GM21447 (cell line): ENCODE data around the gene FIGLA.

Source experiments
- ATAC-seq: cut with Tn5 transposase; IDR thresholded peaks from one replicate; pipeline ENCODE4 v1.9.1; 2021; ENCODE audit not compliant: unreplicated experiment

The FIGLA gene, protein sequence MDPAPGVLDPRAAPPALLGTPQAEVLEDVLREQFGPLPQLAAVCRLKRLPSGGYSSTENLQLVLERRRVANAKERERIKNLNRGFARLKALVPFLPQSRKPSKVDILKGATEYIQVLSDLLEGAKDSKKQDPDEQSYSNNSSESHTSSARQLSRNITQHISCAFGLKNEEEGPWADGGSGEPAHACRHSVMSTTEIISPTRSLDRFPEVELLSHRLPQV

GRCh38 chr2:70790136-70790828 is at the start of gene FIGLA:
FIGLA (minus strand) TSS chr2:70790643; CDS start chr2:70790638, 5 bp downstream.
- ATAC-seq = no peak

- ATAC-seq = no peak
Observed at GRCh38 chr2:70837980-70838925, 47.8 kb upstream of the FIGLA start.

GRCh38 chr2:70835643-70836042 is 45.2 kb upstream of the FIGLA start, which contains the start of gene CD207:
CD207 (minus strand) TSS chr2:70835816; CDS start chr2:70835776, 40 bp downstream.
- no peak for ATAC-seq

- ATAC-seq = no peak
Observed at GRCh38 chr2:70834881-70835280, 44.4 kb upstream of the FIGLA start.

- no peak for ATAC-seq
Observed at GRCh38 chr2:70834106-70834505, 43.7 kb upstream of the FIGLA start.

DNA sequence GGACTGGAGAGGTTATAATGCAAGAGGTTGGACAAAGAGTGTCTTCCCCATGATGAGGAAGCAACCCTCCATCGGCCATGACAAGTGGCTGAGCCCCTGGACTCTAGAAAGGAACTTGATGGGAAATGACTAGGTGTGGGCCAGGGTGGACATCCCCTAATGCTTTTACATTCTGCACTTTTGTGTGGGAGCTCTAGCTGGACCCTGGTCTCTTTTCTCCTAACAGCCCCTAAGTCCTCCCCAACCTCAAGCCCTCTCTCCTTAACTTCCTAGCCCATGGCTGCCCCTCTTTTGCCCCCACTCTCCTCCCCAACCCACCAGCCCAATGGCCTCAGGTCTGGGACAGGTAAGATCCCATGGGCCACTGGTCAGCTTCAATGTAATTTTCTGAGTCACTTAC is 42.8 kb upstream of the FIGLA start:
- ATAC-seq = no peak

GRCh38 chr2:70832386-70832785 is 41.9 kb upstream of the FIGLA start:
- no peak for ATAC-seq

DNA sequence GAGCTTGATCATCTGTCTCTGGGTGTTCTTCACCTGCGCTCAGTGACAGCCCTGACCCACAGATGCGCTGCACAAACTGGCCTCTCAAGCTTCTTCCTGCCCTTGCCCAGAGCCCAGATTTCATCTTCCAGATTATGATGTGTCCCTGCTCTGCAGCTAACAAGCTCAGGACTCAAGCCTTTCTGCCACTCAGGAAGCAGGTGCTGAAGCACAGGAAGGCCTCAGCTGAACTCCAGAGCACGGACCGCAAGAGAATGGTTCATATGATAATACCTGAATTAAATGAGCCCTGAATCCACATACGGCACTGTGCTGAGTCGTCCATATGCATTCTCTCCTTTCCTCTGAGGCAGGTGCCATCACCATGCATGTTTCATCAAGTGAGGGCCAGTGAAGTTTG is 41.4 kb upstream of the FIGLA start:
- ATAC-seq = no peak

- no peak for ATAC-seq
Observed at GRCh38 chr2:70830366-70830765, 39.9 kb upstream of the FIGLA start.

- no peak for ATAC-seq
Observed at GRCh38 chr2:70829916-70830315, 39.5 kb upstream of the FIGLA start.

- no peak for ATAC-seq
Observed at GRCh38 chr2:70828914-70829824, 38.7 kb upstream of the FIGLA start.

GRCh38 chr2:70828115-70828514 is 37.7 kb upstream of the FIGLA start:
- no peak for ATAC-seq

GRCh38 chr2:70827388-70827787 is 36.9 kb upstream of the FIGLA start:
- ATAC-seq = no peak

DNA sequence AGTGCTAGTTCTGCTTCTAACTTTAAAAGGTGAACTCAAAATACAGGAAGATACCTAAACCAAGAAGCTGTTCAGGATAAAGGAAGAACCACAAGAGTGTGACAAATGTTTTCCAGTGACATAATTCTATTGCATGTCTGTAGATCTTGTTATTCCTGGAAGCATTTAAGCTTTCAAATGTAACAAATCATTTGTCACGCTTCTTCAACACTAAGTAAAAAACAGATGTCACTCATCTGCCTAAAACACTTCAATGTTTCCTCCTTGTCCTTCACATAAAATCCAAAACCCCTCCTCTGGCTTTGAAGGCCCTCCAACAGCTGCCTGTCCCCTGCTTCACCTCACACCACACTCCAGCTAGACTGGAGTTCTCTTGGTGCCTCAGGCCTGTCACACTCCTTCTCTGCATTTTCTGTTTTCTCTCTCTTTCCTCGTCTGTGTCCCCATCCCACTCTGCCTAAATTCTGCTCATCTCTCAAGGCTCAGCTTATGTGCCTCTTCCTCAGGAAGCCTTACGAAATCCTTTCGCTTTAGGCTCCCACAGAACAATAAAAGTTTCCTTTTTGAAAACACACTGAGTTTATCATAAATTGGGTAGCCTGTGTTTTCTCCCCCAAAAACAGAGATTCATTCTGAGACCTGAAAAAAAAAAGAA is 36.4 kb upstream of the FIGLA start:
- ATAC-seq = no peak

DNA sequence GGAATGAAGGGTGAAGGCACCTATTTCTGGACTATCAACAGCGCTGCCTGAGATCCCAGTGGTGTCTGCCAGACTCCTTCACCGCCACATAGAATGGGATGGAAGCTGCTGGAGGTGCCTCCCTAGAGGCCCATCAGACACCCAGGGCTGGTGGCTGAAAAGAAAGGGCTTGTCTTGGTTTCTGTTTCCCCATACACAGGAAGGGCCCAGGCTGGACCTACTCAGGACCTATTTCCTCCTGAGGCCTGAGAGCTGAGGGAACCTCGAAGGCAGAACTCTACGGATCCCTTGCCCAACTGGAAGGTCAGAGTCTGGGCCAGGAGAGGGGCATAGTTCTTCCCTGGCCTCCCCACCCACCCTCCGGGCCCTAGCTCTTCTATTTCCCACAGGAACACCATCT is 32.8 kb upstream of the FIGLA start:
- ATAC-seq = no peak

DNA sequence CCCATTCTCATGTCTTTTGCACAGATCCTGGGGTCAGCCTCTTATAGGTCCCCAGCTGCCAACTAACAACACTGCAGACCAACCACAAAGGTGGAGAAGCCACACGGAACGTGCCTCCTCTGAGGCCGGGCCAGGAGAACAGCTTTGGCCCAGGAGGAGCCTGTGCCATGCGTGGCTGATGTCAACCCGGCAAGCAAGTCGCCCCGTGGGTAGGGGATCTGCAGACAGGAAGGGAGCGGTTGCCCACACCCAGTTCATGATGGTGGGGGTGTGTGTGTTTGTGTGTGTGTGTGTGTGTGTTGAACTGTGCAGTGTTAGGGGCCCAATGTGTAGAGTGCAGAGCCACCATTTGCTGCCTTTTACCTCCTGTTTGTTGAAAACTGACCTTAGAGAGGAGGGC is 32.4 kb upstream of the FIGLA start:
- ATAC-seq = no peak

DNA sequence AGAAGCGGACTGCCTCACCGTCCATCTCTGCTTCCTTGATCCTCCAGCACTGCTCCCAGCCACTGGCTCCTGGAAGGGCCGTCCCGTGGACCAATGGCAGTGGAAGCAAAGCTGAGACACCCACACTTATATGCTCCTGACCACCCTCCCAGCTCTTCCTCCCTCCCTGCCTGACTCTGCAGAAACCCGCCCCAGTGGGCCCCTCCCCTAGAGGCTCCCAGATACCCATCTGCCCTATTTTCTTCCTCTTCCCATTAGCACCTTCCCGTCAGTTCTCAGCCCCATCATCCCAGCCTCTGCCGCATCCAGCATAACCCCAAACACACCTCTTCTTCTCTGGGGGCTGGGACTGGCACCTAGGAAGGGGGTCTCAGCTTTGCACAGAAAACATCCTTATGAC is 30.1 kb upstream of the FIGLA start, which contains the start of gene CLEC4F:
CLEC4F (minus strand) TSS at position 101 of the 400 bp plus-strand sequence; CDS start at position 25, 76 bp downstream.
- ATAC-seq = no peak

DNA sequence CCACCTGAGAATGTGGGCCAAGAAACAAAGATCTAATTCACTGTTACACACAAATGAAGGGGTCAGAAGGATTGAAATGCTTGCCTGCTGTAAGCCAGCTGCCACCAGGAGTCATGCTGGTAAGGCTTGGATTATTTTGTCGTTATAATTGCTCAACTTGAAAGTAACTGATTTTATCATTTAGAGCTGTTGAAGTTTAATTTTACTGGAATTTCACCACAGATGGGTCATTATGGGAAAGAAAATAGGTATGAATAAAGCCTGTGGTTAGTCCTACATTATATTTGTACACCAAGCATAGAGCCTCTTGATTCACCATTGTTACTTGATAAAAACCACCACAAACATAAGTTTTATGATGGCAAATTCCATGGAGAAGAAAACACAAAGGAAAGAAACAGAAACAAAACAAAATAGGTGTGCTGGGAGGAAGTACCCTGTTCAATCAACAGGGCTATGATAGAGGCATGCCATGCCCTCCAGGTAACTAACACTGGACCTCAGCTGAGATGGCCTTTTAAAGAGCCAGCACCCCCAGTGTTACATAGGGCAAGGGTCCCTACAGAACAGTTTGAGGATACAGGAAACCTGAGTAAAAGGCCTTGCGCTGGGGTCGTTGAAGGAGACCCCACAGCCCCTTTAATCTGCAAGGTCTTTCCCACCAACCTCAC is 27.0 kb upstream of the FIGLA start:
- no peak for ATAC-seq

GRCh38 chr2:70816726-70817125 is 26.3 kb upstream of the FIGLA start:
- ATAC-seq = no peak
